GM23338 (cell line): ENCODE measurements around the gene ULK4. TPM values are rescaled to one million over a fixed set of nuclear protein-coding genes. Genes with fewer than 3 reads are reported as not detected.

Source experiments
- ATAC-seq: fragments of 200-7000 bp; cut with Tn5 transposase; 3 replicates; pipeline ENCODE4 v1.9.1; 2020
- DNase-seq: peaks from one replicate; pipeline ENCODE4 v3.0.0-alpha.2; 2015; ENCODE audit warnings: low spot score
- H2AFZ ChIP-seq: fragments of 200-600 bp; sonication (generic); 2 replicates; pipeline ENCODE4 v1.8.0; 2016; ENCODE audit warnings: antibody characterized with exemption, mild to moderate bottlenecking, moderate library complexity
- H3F3A ChIP-seq: fragments of 200-600 bp; sonication (generic); replicated peaks from 2 replicates; pipeline ENCODE4 v1.8.0; 2017; ENCODE audit warnings: antibody characterized with exemption, mixed run types, low read depth
- H3K27ac ChIP-seq: fragments of 200-600 bp; sonication (generic); 2 replicates; pipeline ENCODE4 v1.6.1; 2016; ENCODE audit warnings: low read depth
- H3K27me3 ChIP-seq: fragments of 200-600 bp; sonication (generic); 2 replicates; pipeline ENCODE4 v1.8.0; 2016; ENCODE audit warnings: mild to moderate bottlenecking, mixed run types, moderate library complexity; ENCODE audit not compliant: insufficient read depth
- H3K36me3 ChIP-seq: fragments of 200-600 bp; sonication (generic); 2 replicates; pipeline ENCODE4 v1.8.0; 2016; ENCODE audit warnings: mild to moderate bottlenecking; ENCODE audit not compliant: insufficient read depth
- H3K4me1 ChIP-seq: fragments of 200-600 bp; sonication (generic); 2 replicates; pipeline ENCODE4 v1.8.0; 2016; ENCODE audit warnings: mild to moderate bottlenecking, moderate library complexity; ENCODE audit not compliant: insufficient read depth
- H3K4me2 ChIP-seq: fragments of 200-600 bp; sonication (generic); 2 replicates; pipeline ENCODE4 v1.7.1; 2017; ENCODE audit warnings: mixed run types
- H3K4me3 ChIP-seq: fragments of 200-600 bp; sonication (generic); 2 replicates; pipeline ENCODE4 v1.6.1; 2016; ENCODE audit warnings: mixed run types
- H3K79me2 ChIP-seq: fragments of 200-600 bp; sonication (generic); replicated peaks from 2 replicates; pipeline ENCODE4 v1.8.0; 2017; ENCODE audit warnings: mild to moderate bottlenecking; ENCODE audit not compliant: insufficient read depth
- H3K9me2 ChIP-seq: fragments of 200-600 bp; sonication (generic); 2 replicates; pipeline ENCODE4 v1.8.0; 2017; ENCODE audit not compliant: insufficient read depth
- H4K20me1 ChIP-seq: fragments of 200-600 bp; sonication (generic); replicated peaks from 2 replicates; pipeline ENCODE4 v1.8.0; 2017; ENCODE audit warnings: mild to moderate bottlenecking; ENCODE audit not compliant: insufficient read depth
- H3K27ac Mint-ChIP-seq: 2 replicates; pipeline ENCODE4 v1.8.0; 2020; ENCODE audit warnings: inconsistent platforms, mild to moderate bottlenecking, moderate library complexity, mixed read lengths
- H3K27me3 Mint-ChIP-seq: 3 replicates; pipeline ENCODE4 v1.8.0; 2022; ENCODE audit warnings: low read depth, mild to moderate bottlenecking, moderate library complexity, mixed read lengths, inconsistent platforms; ENCODE audit not compliant: insufficient read depth, poor library complexity
- H3K36me3 Mint-ChIP-seq: 3 replicates; pipeline ENCODE4 v1.8.0; 2021; ENCODE audit warnings: low read depth, mild to moderate bottlenecking, inconsistent platforms, moderate library complexity, mixed read lengths
- H3K4me1 Mint-ChIP-seq: 3 replicates; pipeline ENCODE4 v1.8.0; 2020; ENCODE audit warnings: mild to moderate bottlenecking, inconsistent platforms, mixed read lengths
- H3K4me3 Mint-ChIP-seq: 3 replicates; pipeline ENCODE4 v1.8.0; 2021; ENCODE audit warnings: moderate library complexity, mild to moderate bottlenecking, inconsistent platforms, mixed read lengths
- H3K9me3 Mint-ChIP-seq: 3 replicates; pipeline ENCODE4 v1.8.0; 2020; ENCODE audit warnings: moderate library complexity, mild to moderate bottlenecking, inconsistent platforms, mixed read lengths
- CREB1 ChIP-seq: fragments of 250-450 bp; sonication (Bioruptor Pico); IDR thresholded peaks from 2 replicates; pipeline ENCODE4 v1.5.0; 2020; ENCODE audit warnings: low read depth, mild to moderate bottlenecking, moderate library complexity
- CTCF ChIP-seq, 2 experiments: fragments of 200-600 bp in 1 of 2; sonication (generic) in 1 of 2; conservative IDR thresholded peaks; 2 replicates each; pipeline versions ENCODE4 v1.5.1 to v1.6.1; 2016 to 2017; ENCODE audit warnings: antibody characterized with exemption in 2 of 2, low read depth in 2 of 2, mild to moderate bottlenecking in 2 of 2, moderate library complexity in 1 of 2
- ETS1 ChIP-seq: IDR thresholded peaks from 2 replicates; pipeline ENCODE4 v1.6.1; 2016; ENCODE audit warnings: antibody characterized with exemption
- EZH2 ChIP-seq: fragments of 200-600 bp; sonication (generic); IDR thresholded peaks from one replicate; pipeline ENCODE4 v1.8.0; 2017; ENCODE audit warnings: antibody characterized with exemption, mild to moderate bottlenecking, low read depth; ENCODE audit not compliant: unreplicated experiment
- EZH2phosphoT487 ChIP-seq: fragments of 200-600 bp; sonication (generic); IDR thresholded peaks from one replicate; pipeline ENCODE4 v1.8.1; 2018; ENCODE audit warnings: antibody characterized with exemption; ENCODE audit not compliant: unreplicated experiment
- JUNB ChIP-seq: IDR thresholded peaks from one replicate; pipeline ENCODE4 v1.6.1; 2016; ENCODE audit warnings: antibody characterized with exemption; ENCODE audit not compliant: unreplicated experiment
- POLR2AphosphoS5 ChIP-seq: IDR thresholded peaks from 2 replicates; pipeline ENCODE4 v1.6.1; 2016; ENCODE audit warnings: antibody characterized with exemption, low read depth
- ZNF114 ChIP-seq: fragments of 250-450 bp; sonication (Bioruptor Pico); IDR thresholded peaks from 2 replicates; pipeline ENCODE4 v1.5.0; 2020; ENCODE audit warnings: mild to moderate bottlenecking, moderate library complexity
- ZNF331 ChIP-seq: fragments of 250-450 bp; sonication (Bioruptor Pico); IDR thresholded peaks from 2 replicates; pipeline ENCODE4 v1.5.0; 2020; ENCODE audit warnings: low read depth, mild to moderate bottlenecking, moderate library complexity
- ZNF462 ChIP-seq: fragments of 250-450 bp; sonication (Bioruptor Pico); IDR thresholded peaks from 2 replicates; pipeline ENCODE4 v1.5.0; 2020; ENCODE audit warnings: mild to moderate bottlenecking, moderate library complexity
- polyA plus RNA-seq: library from polyadenylated mRNA; unstranded; fragments of >200 nt; fragmentation: Nextera tagmentation; extraction: Ambion mirVana; gene quantifications from 2 replicates; pipeline ENCODE4 v1.2.1, GENCODE V29; 2016
- total RNA-seq: library from RNA; depleted of rRNA; stranded (reverse); fragments of >200 nt; shearing (Covaris generic); gene quantifications from 2 replicates; pipeline ENCODE4 v1.2.3, GENCODE V29; 2014

ULK4 gene
- total and polyA plus RNA-seq, 2 experiments from 2014 or later, result 20.8 to 41.4 TPM

GRCh38 chr3:41436983-41437382, 524.9 kb downstream of the ULK4 start:
- Histone ChIP-seq H3K79me2 (no peaks in the 10 kb centered on the region), H3F3A (no peaks in the 10 kb centered on the region), H3K27ac (peak overlapping the region; percentile 75; the same call in 1 of the 2 replicates), H3K4me3 (no peak overlapping the region), H3K9me2 (no peaks in the 10 kb centered on the region), H3K4me1 (peaks cover 13% of the 10 kb centered on the region), H3K36me3 (no peaks in the 10 kb centered on the region; the same call in 1 of the 2 replicates), H3K4me2 (peak overlapping the region; percentile 18; the same call in 1 of the 2 replicates), H2AFZ (no peak overlapping the region), H4K20me1 (no peaks in the 10 kb centered on the region), H3K27me3 (no peaks in the 10 kb centered on the region)
- DNase-seq (no peak), ATAC-seq (no peak)
- Mint-ChIP-seq H3K36me3 (peaks cover 8% of the 10 kb centered on the region), H3K9me3 (peaks cover 10% of the 10 kb centered on the region; the same call in 2 of the 3 replicates), H3K27me3 (no peaks in the 10 kb centered on the region), H3K27ac (no peak overlapping the region; the same call in 1 of the 2 replicates), H3K4me3 (no peak overlapping the region), H3K4me1 (peaks cover 20% of the 10 kb centered on the region)
- no peak for TF ChIP-seq CTCF (conservative IDR thresholded peaks at IDR 0.05; ENCODE audit: low read depth in 2 of 2)
- no peak for TF ChIP-seq ZNF331 (CRISPR knock-in tag)
- no peak for TF ChIP-seq JUNB

GRCh38 chr3:41434781-41435180, 527.1 kb downstream of the ULK4 start:
- Histone ChIP-seq H3K4me2 (no peak overlapping the region), H4K20me1 (no peaks in the 10 kb centered on the region), H3K27ac (no peak overlapping the region), H3K4me1 (peaks cover 13% of the 10 kb centered on the region), H3F3A (no peaks in the 10 kb centered on the region), H2AFZ (no peak overlapping the region), H3K36me3 (no peaks in the 10 kb centered on the region), H3K9me2 (no peaks in the 10 kb centered on the region), H3K79me2 (no peaks in the 10 kb centered on the region), H3K27me3 (no peaks in the 10 kb centered on the region), H3K4me3 (no peak overlapping the region)
- Mint-ChIP-seq H3K27ac (no peak overlapping the region), H3K4me3 (no peak overlapping the region), H3K4me1 (peaks cover 20% of the 10 kb centered on the region), H3K36me3 (peaks cover 5% of the 10 kb centered on the region), H3K27me3 (no peaks in the 10 kb centered on the region), H3K9me3 (peaks cover 6% of the 10 kb centered on the region; the same call in 2 of the 3 replicates)
- ATAC-seq (no peak), DNase-seq (no peak)
- no peak for TF ChIP-seq POLR2AphosphoS5
- no peak for TF ChIP-seq ETS1
- TF ChIP-seq ZNF331 (CRISPR knock-in tag), result no peak
- TF ChIP-seq CTCF (conservative IDR thresholded peaks at IDR 0.05; ENCODE audit: low read depth in 2 of 2), result no peak
- no peak for TF ChIP-seq JUNB
- TF ChIP-seq ZNF114 (CRISPR knock-in tag), result no peak
- TF ChIP-seq CREB1 (CRISPR knock-in tag), result no peak
- no peak for TF ChIP-seq EZH2
- TF ChIP-seq EZH2phosphoT487, result no peak
- TF ChIP-seq ZNF462 (CRISPR knock-in tag), result no peak
